ENCODE measurements around the gene CPNE8.

- TF ChIP-seq CTCF (conservative IDR thresholded peaks at IDR 0.05; ENCODE audit: low read depth, low read length) = no peak
- no peak for TF ChIP-seq POLR2A (IDR thresholded peaks at IDR 0.05; ENCODE audit: low read depth, low read length)
- no peak for TF ChIP-seq MAFK (IDR thresholded peaks at IDR 0.05; ENCODE audit: low read depth, low read length)
Observed at GRCh38 chr12:38625306-38625705, 280.1 kb downstream of the CPNE8 start.
